Hepatocyte (in vitro differentiated cells): Measurements from ENCODE around the gene NEMP1. TPM values are rescaled to one million over a fixed set of nuclear protein-coding genes. Genes with fewer than 3 reads are reported as not detected.

Source experiments
- DNase-seq: peaks from one replicate; pipeline ENCODE4 v3.0.0-alpha.2; 2016; ENCODE audit warnings: low spot score
- H2AFZ ChIP-seq: fragments of 200-600 bp; sonication (generic); 2 replicates; pipeline ENCODE4 v1.6.0; 2016; ENCODE audit warnings: antibody characterized with exemption, mild to moderate bottlenecking
- H3K27ac ChIP-seq: fragments of 200-600 bp; sonication (generic); 2 replicates; pipeline ENCODE4 v1.5.1; 2016; ENCODE audit warnings: mild to moderate bottlenecking
- H3K27me3 ChIP-seq: fragments of 200-600 bp; sonication (generic); 2 replicates; pipeline ENCODE4 v1.6.1; 2016
- H3K36me3 ChIP-seq: fragments of 200-600 bp; sonication (generic); replicated peaks from 2 replicates; pipeline ENCODE4 v1.5.1; 2016; ENCODE audit warnings: low read depth; ENCODE audit not compliant: insufficient read depth
- H3K4me1 ChIP-seq: fragments of 200-600 bp; sonication (generic); 2 replicates; pipeline ENCODE4 v1.5.1; 2016; ENCODE audit warnings: mild to moderate bottlenecking, moderate library complexity; ENCODE audit not compliant: insufficient read depth
- H3K4me2 ChIP-seq: fragments of 200-600 bp; sonication (generic); 2 replicates; pipeline ENCODE4 v1.6.0; 2016
- H3K4me3 ChIP-seq: fragments of 200-600 bp; sonication (generic); 2 replicates; pipeline ENCODE4 v1.5.1; 2016; ENCODE audit warnings: mild to moderate bottlenecking
- H3K79me2 ChIP-seq: fragments of 200-600 bp; sonication (generic); 2 replicates; pipeline ENCODE4 v1.6.0; 2017; ENCODE audit warnings: mild to moderate bottlenecking
- H3K9me2 ChIP-seq: fragments of 200-600 bp; sonication (generic); replicated peaks from 2 replicates; pipeline ENCODE4 v1.6.0; 2017; ENCODE audit warnings: mild to moderate bottlenecking; ENCODE audit not compliant: insufficient read depth
- H3K9me3 ChIP-seq: fragments of 200-600 bp; sonication (generic); 2 replicates; pipeline ENCODE4 v1.5.1; 2016; ENCODE audit warnings: low read depth, mild to moderate bottlenecking
- H4K20me1 ChIP-seq: fragments of 200-600 bp; sonication (generic); 2 replicates; pipeline ENCODE4 v1.6.0; 2016; ENCODE audit warnings: mild to moderate bottlenecking; ENCODE audit not compliant: insufficient read depth, poor library complexity, severe bottlenecking
- CTCF ChIP-seq: fragments of 200-600 bp; sonication (generic); IDR thresholded peaks from 2 replicates; pipeline ENCODE4 v1.5.1; 2016; ENCODE audit warnings: antibody characterized with exemption, mild to moderate bottlenecking; ENCODE audit not compliant: poor library complexity
- EZH2 ChIP-seq: fragments of 200-600 bp; sonication (generic); IDR thresholded peaks from 2 replicates; pipeline ENCODE4 v1.6.1; 2016; ENCODE audit warnings: antibody characterized with exemption, mild to moderate bottlenecking, borderline replicate concordance
- EZH2phosphoT487 ChIP-seq: fragments of 200-600 bp; sonication (generic); IDR thresholded peaks from one replicate; pipeline ENCODE4 v1.6.1; 2018; ENCODE audit warnings: antibody characterized with exemption, mild to moderate bottlenecking, low read depth, moderate library complexity; ENCODE audit not compliant: unreplicated experiment, severe bottlenecking
- WGBS: methylation state at CpG from one replicate; pipeline ENCODE4 v1.1.6; 2016; ENCODE audit warnings: low lambda C conversion rate; ENCODE audit errors: missing lambda C conversion rate; 5-methylcytosine and 5-hydroxymethylcytosine counted together
- polyA plus RNA-seq: library from polyadenylated mRNA; unstranded; fragments of >200 nt; fragmentation: Nextera tagmentation; extraction: Ambion mirVana; gene quantifications from 2 replicates; pipeline ENCODE4 v1.2.1, GENCODE V29; 2016
- total RNA-seq: library from RNA; depleted of rRNA; stranded (reverse); fragments of >200 nt; gene quantifications from 2 replicates; pipeline ENCODE4 v1.2.3, GENCODE V29; 2014

NEMP1 gene
- total and polyA plus RNA-seq, 2 experiments from 2014 or later = 6.2 to 9.3 TPM

GRCh38 chr12:57042695-57043094 lies 35.9 kb downstream of the NEMP1 start:
- Histone ChIP-seq H3K4me1 (no peaks in the 10 kb centered on the region), H3K79me2 (peaks cover 1% of the 10 kb centered on the region), H3K9me2 (no peaks in the 10 kb centered on the region), H4K20me1 (no peaks in the 10 kb centered on the region), H3K4me3 (no peak overlapping the region), H3K27ac (no peak overlapping the region), H3K4me2 (no peak overlapping the region), H3K36me3 (no peaks in the 10 kb centered on the region), H3K27me3 (no peaks in the 10 kb centered on the region), H2AFZ (no peak overlapping the region), H3K9me3 (no peaks in the 10 kb centered on the region)
- TF ChIP-seq EZH2 (no peak), CTCF (no peak), EZH2phosphoT487 (no peak)
- no peak for DNase-seq
- 95% methylated on average over 2 of the region's 2 CpGs for WGBS

- WGBS = 79% methylated on average over 2 of the region's 2 CpGs
- Histone ChIP-seq H3K4me3 (no peak overlapping the region), H3K79me2 (no peaks in the 10 kb centered on the region), H3K36me3 (no peaks in the 10 kb centered on the region), H3K27ac (no peak overlapping the region), H4K20me1 (no peaks in the 10 kb centered on the region), H2AFZ (no peak overlapping the region), H3K9me3 (no peaks in the 10 kb centered on the region), H3K27me3 (no peaks in the 10 kb centered on the region), H3K9me2 (no peaks in the 10 kb centered on the region), H3K4me2 (no peak overlapping the region), H3K4me1 (no peaks in the 10 kb centered on the region)
- no peak for DNase-seq
- TF ChIP-seq EZH2phosphoT487 (no peak), EZH2 (no peak), CTCF (no peak)
Observed at GRCh38 chr12:57040750-57041149, 37.8 kb downstream of the NEMP1 start.

- Histone ChIP-seq H3K9me2 (no peaks in the 10 kb centered on the region), H3K36me3 (no peaks in the 10 kb centered on the region), H2AFZ (no peak overlapping the region), H4K20me1 (no peaks in the 10 kb centered on the region), H3K4me2 (no peak overlapping the region), H3K4me1 (no peaks in the 10 kb centered on the region), H3K4me3 (no peak overlapping the region), H3K79me2 (no peaks in the 10 kb centered on the region), H3K27me3 (no peaks in the 10 kb centered on the region), H3K27ac (no peak overlapping the region), H3K9me3 (no peaks in the 10 kb centered on the region)
- TF ChIP-seq EZH2phosphoT487 = no peak
- TF ChIP-seq EZH2 = no peak
- TF ChIP-seq CTCF = no peak
- no peak for DNase-seq
- 86% methylated on average over 4 of the region's 4 CpGs for WGBS
Observed at GRCh38 chr12:57040211-57040610, 38.4 kb downstream of the NEMP1 start.

GRCh38 chr12:57039016-57039798 lies 39.4 kb downstream of the NEMP1 start:
- no peak overlapping the region for H3K27ac ChIP-seq
- no peaks in the 10 kb centered on the region for H3K9me2 ChIP-seq
- no peaks in the 10 kb centered on the region for H3K27me3 ChIP-seq
- no peaks in the 10 kb centered on the region for H3K79me2 ChIP-seq
- no peak overlapping the region for H3K4me3 ChIP-seq
- no peak overlapping the region for H3K4me2 ChIP-seq
- no peaks in the 10 kb centered on the region for H3K9me3 ChIP-seq
- no peaks in the 10 kb centered on the region for H3K36me3 ChIP-seq
- DNase-seq = no peak
- H2AFZ ChIP-seq = no peak overlapping the region
- WGBS = 84% methylated on average over 9 of the region's 9 CpGs
- H4K20me1 ChIP-seq = no peaks in the 10 kb centered on the region
- H3K4me1 ChIP-seq = no peaks in the 10 kb centered on the region
- TF ChIP-seq CTCF = no peak
- TF ChIP-seq EZH2 = no peak
- TF ChIP-seq EZH2phosphoT487 = no peak
